ENCODE data around the gene HYI.

- TF ChIP-seq CTCF (conservative IDR thresholded peaks at IDR 0.05 in 1 of 2, IDR thresholded peaks at IDR 0.05 in 1 of 2; ENCODE audit: low read depth in 1 of 2, low read length in 2 of 2), result no peak
- TF ChIP-seq EZH2 (IDR thresholded peaks at IDR 0.05; ENCODE audit: low read length, missing control alignments), result no peak
Measured at GRCh38 chr1:43469932-43470331, 16.2 kb upstream of the HYI start.
